HepG2 (cell line): Measurements from ENCODE around the gene FAM118A. TPM values are rescaled to one million over a fixed set of nuclear protein-coding genes. Genes with fewer than 3 reads are reported as not detected.

Experiments used
- CEBPG ChIP-seq: IDR thresholded peaks from 2 replicates; pipeline ENCODE4 v1.6.1; 2016
- FOXA1 ChIP-seq, 2 experiments: fragments of 450-650 bp in 1 of 2; sonication (generic) in 1 of 2; formaldehyde crosslinking in 1 of 2; IDR thresholded peaks; 2 replicates each; pipeline versions ENCODE4 v1.4.0 to v1.6.1; 2016 to 2020; ENCODE audit warnings: missing genetic modification reagents in 1 of 2
- GABPA ChIP-seq, 2 experiments: IDR thresholded peaks; 2 replicates each; pipeline ENCODE4 v1.6.1; 2011 to 2016; ENCODE audit warnings: low read depth in 2 of 2, low read length in 1 of 2, missing biosample characterization in 1 of 2, missing genetic modification characterization in 1 of 2
- HIVEP1 ChIP-seq: sonication (generic); formaldehyde crosslinking; IDR thresholded peaks from 2 replicates; pipeline ENCODE4 v1.4.0; 2020; ENCODE audit warnings: mild to moderate bottlenecking, missing genetic modification reagents
- MTA1 ChIP-seq: sonication (generic); formaldehyde crosslinking; IDR thresholded peaks from 2 replicates; pipeline ENCODE4 v1.4.0; 2020; ENCODE audit warnings: missing genetic modification reagents, mild to moderate bottlenecking, borderline replicate concordance
- PHF21A ChIP-seq: sonication (generic); formaldehyde crosslinking; IDR thresholded peaks from 2 replicates; pipeline ENCODE4 v1.5.0; 2020; ENCODE audit warnings: mild to moderate bottlenecking, missing genetic modification reagents
- PPARG ChIP-seq: conservative IDR thresholded peaks from 2 replicates; pipeline ENCODE4 v1.6.1; 2016; ENCODE audit warnings: missing biosample characterization, missing genetic modification reagents
- RXRA ChIP-seq: sonication (generic); formaldehyde crosslinking; IDR thresholded peaks from 2 replicates; pipeline ENCODE4 v1.5.1; 2020; ENCODE audit warnings: missing genetic modification reagents
- SMC3 ChIP-seq: IDR thresholded peaks from 2 replicates; pipeline ENCODE4 v1.6.1; 2011; ENCODE audit warnings: low read length, improper control_type of control experiment
- SOX13 ChIP-seq, 3 experiments: fragments of 450-650 bp in 1 of 3; sonication (generic) in 1 of 3; formaldehyde crosslinking in 1 of 3; IDR thresholded peaks in 2 of 3; conservative IDR thresholded peaks in 1 of 3; 2 replicates each; pipeline versions ENCODE4 v1.5.0 to v1.6.1; 2016 to 2020; ENCODE audit warnings: antibody characterized with exemption in 1 of 3, mild to moderate bottlenecking in 1 of 3, missing compliant biosample characterization in 1 of 3, missing genetic modification reagents in 1 of 3, moderate library complexity in 1 of 3
- SRY ChIP-seq: sonication (generic); formaldehyde crosslinking; IDR thresholded peaks from 2 replicates; pipeline ENCODE4 v1.8.0; 2022; ENCODE audit warnings: mild to moderate bottlenecking, missing genetic modification reagents
- ZFP90 ChIP-seq: sonication (generic); formaldehyde crosslinking; IDR thresholded peaks from 2 replicates; pipeline ENCODE4 v1.8.0; 2022; ENCODE audit warnings: missing genetic modification reagents, mild to moderate bottlenecking, inconsistent platforms, borderline replicate concordance
- ZFY ChIP-seq: sonication (generic); formaldehyde crosslinking; IDR thresholded peaks from 2 replicates; pipeline ENCODE4 v1.4.0; 2020; ENCODE audit warnings: missing genetic modification reagents
- ZMAT3 ChIP-seq: sonication (generic); formaldehyde crosslinking; conservative IDR thresholded peaks from 2 replicates; pipeline ENCODE4 v1.7.0; 2021; ENCODE audit warnings: missing genetic modification reagents
- ZNF260 ChIP-seq: sonication (generic); formaldehyde crosslinking; IDR thresholded peaks from 2 replicates; pipeline ENCODE4 v1.4.0; 2020; ENCODE audit warnings: missing genetic modification reagents, low read depth, mild to moderate bottlenecking, borderline replicate concordance
- ZNF572 ChIP-seq: sonication (generic); formaldehyde crosslinking; IDR thresholded peaks from 2 replicates; pipeline ENCODE4 v1.5.1; 2020; ENCODE audit warnings: mild to moderate bottlenecking, missing genetic modification reagents
- ZNF816 ChIP-seq: sonication (generic); formaldehyde crosslinking; IDR thresholded peaks from 2 replicates; pipeline ENCODE4 v1.8.0; 2022; ENCODE audit warnings: missing genetic modification reagents, mild to moderate bottlenecking, borderline replicate concordance
- ZSCAN21 ChIP-seq: sonication (generic); formaldehyde crosslinking; IDR thresholded peaks from 2 replicates; pipeline ENCODE4 v1.8.0; 2022; ENCODE audit warnings: mild to moderate bottlenecking, missing genetic modification reagents, moderate library complexity, borderline replicate concordance
- polyA plus RNA-seq, 8 experiments: library from polyadenylated mRNA; depleted of rRNA in 3 of 8; stranded (reverse) in 7 of 8; unstranded in 1 of 8; fragments of >200 nt; fragmentation: Illumina TruSeq in 4 of 8; extraction: Trizol in 4 of 8; gene quantifications; 2 replicates each; pipeline versions ENCODE4 v1.2.1 to v1.2.3, GENCODE V29; 2011 to 2016; ENCODE audit warnings: low read depth in 4 of 8, missing spikeins in 1 of 8, mixed read lengths in 1 of 8; ENCODE audit not compliant: insufficient read depth in 1 of 8
- total RNA-seq, 5 experiments: library from RNA; depleted of rRNA; stranded (reverse); fragments of >200 nt; fragmentation: Illumina TruSeq; extraction: Trizol; gene quantifications; 2 replicates each; pipeline ENCODE4 v1.2.3, GENCODE V29; 2016; ENCODE audit warnings: low read depth in 1 of 5
- TF ChIP-seq, protein P1 (sequence below): sonication (generic); formaldehyde crosslinking; IDR thresholded peaks from 2 replicates; pipeline ENCODE4 v1.8.1; 2023; ENCODE audit warnings: mild to moderate bottlenecking, missing genetic modification reagents
- TF ChIP-seq, protein P2 (sequence below): sonication (generic); formaldehyde crosslinking; IDR thresholded peaks from 2 replicates; pipeline ENCODE4 v1.4.0; 2020; ENCODE audit warnings: missing genetic modification reagents

Gene FAM118A
- total and polyA plus RNA-seq, 2 of the 13 experiments (the other 11 are each of a cell fraction or from before 2014, with no cell fraction given): 36.7 to 48.2 TPM

DNA sequence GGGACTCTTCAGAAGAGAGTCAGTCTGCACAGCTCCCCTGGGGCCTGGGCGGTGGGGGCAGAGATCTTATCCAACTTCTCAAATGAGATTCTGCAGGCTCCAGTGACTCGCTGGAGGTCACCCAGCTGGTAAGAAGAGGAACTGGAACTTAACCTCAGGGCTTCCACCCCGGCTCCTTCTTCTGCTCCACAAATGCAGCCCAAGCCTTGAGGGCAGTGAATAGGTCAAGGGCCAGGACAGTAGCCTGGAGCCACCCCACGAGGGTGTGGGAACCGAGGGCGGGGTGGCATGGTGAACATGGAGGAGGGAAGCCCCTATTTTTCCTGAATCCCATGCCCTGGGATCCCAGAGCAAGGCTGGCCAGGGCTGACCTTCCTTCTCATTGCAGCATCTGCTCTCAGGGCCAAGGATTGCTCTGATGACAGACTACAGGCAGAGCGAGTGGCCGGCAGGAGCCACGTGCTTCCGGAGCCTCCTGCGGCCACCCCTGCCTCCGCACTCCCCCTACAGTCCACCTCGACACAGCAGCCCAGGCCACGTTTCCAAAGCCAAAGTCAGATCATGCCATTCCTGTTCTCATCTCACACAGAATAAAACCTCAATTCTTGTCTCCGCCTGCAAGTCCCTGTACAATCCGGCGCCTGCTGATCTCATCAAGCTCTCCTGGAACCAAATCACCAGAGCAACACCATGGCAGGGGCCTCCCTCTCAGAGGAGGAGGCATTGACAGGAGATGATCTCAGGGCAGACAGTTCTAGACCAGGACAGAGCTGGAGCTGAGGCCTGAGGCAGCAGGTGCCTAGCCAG is 46.1 kb upstream of the FAM118A start (continued):
- TF ChIP-seq SOX13 (IDR thresholded peaks at IDR 0.05) (no peak), SOX13 (CRISPR knock-in tag; conservative IDR thresholded peaks at IDR 0.05 in 1 of 2, IDR thresholded peaks at IDR 0.05 in 1 of 2) (peak in 1 of 2 experiments; percentile 44; a peak in 1 of 4 replicates), ZNF816 (CRISPR knock-in tag) (no peak), SRY (CRISPR knock-in tag) (no peak), ZFY (peak; percentile 67), ZSCAN21 (CRISPR knock-in tag) (peak; percentile 95), RXRA (CRISPR knock-in tag) (0 out of 2 replicates have a peak, but pooled peaks have one; percentile 22), ZMAT3 (peak; percentile 95), CEBPG (CRISPR knock-in tag) (peak; percentile 62; the same call in 1 of the 2 replicates), ZNF572 (0 out of 2 replicates have a peak, but pooled peaks have one; percentile 69), ZFP90 (CRISPR knock-in tag) (0 out of 2 replicates have a peak, but pooled peaks have one; percentile 61), PPARG (CRISPR knock-in tag) (0 out of 2 replicates have a peak, but pooled peaks have one; percentile 12), SMC3 (peak; percentile 63), HIVEP1 (CRISPR knock-in tag) (0 out of 2 replicates have a peak, but pooled peaks have one; percentile 55), GABPA (IDR thresholded peaks at IDR 0.05; ENCODE audit: low read depth, low read length) (no peak), GABPA (CRISPR knock-in tag; IDR thresholded peaks at IDR 0.05; ENCODE audit: low read depth) (peak; percentile 74), FOXA1 (IDR thresholded peaks at IDR 0.05) (no peak), FOXA1 (CRISPR knock-in tag; IDR thresholded peaks at IDR 0.05) (0 out of 2 replicates have a peak, but pooled peaks have one; percentile 6), PHF21A (CRISPR knock-in tag) (peak; percentile 70; the same call in 1 of the 2 replicates), ZNF260 (CRISPR knock-in tag) (no peak), MTA1 (0 out of 2 replicates have a peak, but pooled peaks have one; percentile 25)
- TF ChIP-seq, protein P1, sequence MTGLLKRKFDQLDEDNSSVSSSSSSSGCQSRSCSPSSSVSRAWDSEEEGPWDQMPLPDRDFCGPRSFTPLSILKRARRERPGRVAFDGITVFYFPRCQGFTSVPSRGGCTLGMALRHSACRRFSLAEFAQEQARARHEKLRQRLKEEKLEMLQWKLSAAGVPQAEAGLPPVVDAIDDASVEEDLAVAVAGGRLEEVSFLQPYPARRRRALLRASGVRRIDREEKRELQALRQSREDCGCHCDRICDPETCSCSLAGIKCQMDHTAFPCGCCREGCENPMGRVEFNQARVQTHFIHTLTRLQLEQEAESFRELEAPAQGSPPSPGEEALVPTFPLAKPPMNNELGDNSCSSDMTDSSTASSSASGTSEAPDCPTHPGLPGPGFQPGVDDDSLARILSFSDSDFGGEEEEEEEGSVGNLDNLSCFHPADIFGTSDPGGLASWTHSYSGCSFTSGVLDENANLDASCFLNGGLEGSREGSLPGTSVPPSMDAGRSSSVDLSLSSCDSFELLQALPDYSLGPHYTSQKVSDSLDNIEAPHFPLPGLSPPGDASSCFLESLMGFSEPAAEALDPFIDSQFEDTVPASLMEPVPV (CRISPR knock-in tag): peak; percentile 87
- TF ChIP-seq, protein P2, sequence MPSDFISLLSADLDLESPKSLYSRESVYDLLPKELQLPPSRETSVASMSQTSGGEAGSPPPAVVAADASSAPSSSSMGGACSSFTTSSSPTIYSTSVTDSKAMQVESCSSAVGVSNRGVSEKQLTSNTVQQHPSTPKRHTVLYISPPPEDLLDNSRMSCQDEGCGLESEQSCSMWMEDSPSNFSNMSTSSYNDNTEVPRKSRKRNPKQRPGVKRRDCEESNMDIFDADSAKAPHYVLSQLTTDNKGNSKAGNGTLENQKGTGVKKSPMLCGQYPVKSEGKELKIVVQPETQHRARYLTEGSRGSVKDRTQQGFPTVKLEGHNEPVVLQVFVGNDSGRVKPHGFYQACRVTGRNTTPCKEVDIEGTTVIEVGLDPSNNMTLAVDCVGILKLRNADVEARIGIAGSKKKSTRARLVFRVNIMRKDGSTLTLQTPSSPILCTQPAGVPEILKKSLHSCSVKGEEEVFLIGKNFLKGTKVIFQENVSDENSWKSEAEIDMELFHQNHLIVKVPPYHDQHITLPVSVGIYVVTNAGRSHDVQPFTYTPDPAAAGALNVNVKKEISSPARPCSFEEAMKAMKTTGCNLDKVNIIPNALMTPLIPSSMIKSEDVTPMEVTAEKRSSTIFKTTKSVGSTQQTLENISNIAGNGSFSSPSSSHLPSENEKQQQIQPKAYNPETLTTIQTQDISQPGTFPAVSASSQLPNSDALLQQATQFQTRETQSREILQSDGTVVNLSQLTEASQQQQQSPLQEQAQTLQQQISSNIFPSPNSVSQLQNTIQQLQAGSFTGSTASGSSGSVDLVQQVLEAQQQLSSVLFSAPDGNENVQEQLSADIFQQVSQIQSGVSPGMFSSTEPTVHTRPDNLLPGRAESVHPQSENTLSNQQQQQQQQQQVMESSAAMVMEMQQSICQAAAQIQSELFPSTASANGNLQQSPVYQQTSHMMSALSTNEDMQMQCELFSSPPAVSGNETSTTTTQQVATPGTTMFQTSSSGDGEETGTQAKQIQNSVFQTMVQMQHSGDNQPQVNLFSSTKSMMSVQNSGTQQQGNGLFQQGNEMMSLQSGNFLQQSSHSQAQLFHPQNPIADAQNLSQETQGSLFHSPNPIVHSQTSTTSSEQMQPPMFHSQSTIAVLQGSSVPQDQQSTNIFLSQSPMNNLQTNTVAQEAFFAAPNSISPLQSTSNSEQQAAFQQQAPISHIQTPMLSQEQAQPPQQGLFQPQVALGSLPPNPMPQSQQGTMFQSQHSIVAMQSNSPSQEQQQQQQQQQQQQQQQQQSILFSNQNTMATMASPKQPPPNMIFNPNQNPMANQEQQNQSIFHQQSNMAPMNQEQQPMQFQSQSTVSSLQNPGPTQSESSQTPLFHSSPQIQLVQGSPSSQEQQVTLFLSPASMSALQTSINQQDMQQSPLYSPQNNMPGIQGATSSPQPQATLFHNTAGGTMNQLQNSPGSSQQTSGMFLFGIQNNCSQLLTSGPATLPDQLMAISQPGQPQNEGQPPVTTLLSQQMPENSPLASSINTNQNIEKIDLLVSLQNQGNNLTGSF: no peak
